Measurements from ENCODE around the gene C1S. TPM values are rescaled to one million over a fixed set of nuclear protein-coding genes. Genes with fewer than 3 reads are reported as not detected.

The C1S gene
- total RNA-seq, 1 donor from 2014 or later = 3.5 TPM

DNA sequence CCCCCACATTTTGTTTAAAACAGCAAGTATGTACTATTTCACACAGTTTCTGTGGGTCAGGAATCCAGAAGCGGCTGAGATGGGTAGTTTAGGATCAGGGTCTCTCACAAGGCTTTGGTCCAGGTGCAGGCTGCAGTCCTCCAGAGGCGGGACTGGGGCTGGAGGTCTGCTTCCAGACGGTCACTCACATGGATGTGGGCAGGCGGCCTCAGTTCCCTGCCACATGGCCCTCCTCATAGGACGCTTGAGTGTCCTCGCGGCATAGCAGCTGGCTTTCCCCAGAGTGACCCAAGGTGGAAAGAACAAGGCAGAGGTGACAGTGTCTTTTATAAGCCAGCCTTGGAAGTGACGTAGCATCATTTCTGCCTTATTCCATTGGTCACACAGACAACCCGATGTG is 56.4 kb downstream of the C1S start:
- TF ChIP-seq, protein P1, sequence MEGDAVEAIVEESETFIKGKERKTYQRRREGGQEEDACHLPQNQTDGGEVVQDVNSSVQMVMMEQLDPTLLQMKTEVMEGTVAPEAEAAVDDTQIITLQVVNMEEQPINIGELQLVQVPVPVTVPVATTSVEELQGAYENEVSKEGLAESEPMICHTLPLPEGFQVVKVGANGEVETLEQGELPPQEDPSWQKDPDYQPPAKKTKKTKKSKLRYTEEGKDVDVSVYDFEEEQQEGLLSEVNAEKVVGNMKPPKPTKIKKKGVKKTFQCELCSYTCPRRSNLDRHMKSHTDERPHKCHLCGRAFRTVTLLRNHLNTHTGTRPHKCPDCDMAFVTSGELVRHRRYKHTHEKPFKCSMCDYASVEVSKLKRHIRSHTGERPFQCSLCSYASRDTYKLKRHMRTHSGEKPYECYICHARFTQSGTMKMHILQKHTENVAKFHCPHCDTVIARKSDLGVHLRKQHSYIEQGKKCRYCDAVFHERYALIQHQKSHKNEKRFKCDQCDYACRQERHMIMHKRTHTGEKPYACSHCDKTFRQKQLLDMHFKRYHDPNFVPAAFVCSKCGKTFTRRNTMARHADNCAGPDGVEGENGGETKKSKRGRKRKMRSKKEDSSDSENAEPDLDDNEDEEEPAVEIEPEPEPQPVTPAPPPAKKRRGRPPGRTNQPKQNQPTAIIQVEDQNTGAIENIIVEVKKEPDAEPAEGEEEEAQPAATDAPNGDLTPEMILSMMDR (IDR thresholded peaks at IDR 0.05; ENCODE audit: partially characterized antibody, unreplicated experiment) = no peak
- DNase-seq = no peak
- Mint-ChIP-seq H3K27ac (ENCODE audit: unreplicated experiment) (no peak overlapping the region), H3K4me1 (ENCODE audit: low read depth, unreplicated experiment) (no peaks in the 10 kb centered on the region), H3K36me3 (ENCODE audit: unreplicated experiment) (no peaks in the 10 kb centered on the region), H3K9me3 (ENCODE audit: unreplicated experiment) (no peaks in the 10 kb centered on the region), H3K27me3 (ENCODE audit: unreplicated experiment) (peaks cover 2% of the 10 kb centered on the region), H3K4me3 (ENCODE audit: unreplicated experiment) (no peak overlapping the region)

DNA sequence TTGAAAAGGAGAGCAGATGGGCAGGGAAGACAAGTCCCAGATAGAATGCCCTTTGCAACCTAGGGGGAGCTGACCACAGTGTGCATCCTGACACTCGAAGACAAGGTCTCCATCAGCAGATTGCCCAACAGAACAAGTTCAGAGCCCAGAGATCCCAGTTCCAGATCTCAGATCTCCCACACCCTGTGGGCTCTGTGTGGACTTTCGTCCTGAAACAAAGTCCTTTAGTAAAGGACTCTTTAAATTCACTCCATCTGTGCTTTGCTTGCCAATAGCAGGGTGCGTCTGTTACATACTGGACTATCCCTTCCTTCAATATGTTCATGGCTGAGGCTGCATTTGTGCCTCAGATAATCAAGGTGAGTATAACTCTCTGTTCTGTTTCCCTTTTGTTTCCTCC is 57.2 kb downstream of the C1S start:
- Mint-ChIP-seq H3K4me3 (ENCODE audit: unreplicated experiment) (no peak overlapping the region), H3K4me1 (ENCODE audit: low read depth, unreplicated experiment) (no peaks in the 10 kb centered on the region), H3K9me3 (ENCODE audit: unreplicated experiment) (peaks cover under 1% of the 10 kb centered on the region), H3K36me3 (ENCODE audit: unreplicated experiment) (no peaks in the 10 kb centered on the region), H3K27ac (ENCODE audit: unreplicated experiment) (no peak overlapping the region), H3K27me3 (ENCODE audit: unreplicated experiment) (peaks cover 2% of the 10 kb centered on the region)
- no peak for DNase-seq
- TF ChIP-seq, protein P1 (IDR thresholded peaks at IDR 0.05; ENCODE audit: partially characterized antibody, unreplicated experiment) = no peak

DNA sequence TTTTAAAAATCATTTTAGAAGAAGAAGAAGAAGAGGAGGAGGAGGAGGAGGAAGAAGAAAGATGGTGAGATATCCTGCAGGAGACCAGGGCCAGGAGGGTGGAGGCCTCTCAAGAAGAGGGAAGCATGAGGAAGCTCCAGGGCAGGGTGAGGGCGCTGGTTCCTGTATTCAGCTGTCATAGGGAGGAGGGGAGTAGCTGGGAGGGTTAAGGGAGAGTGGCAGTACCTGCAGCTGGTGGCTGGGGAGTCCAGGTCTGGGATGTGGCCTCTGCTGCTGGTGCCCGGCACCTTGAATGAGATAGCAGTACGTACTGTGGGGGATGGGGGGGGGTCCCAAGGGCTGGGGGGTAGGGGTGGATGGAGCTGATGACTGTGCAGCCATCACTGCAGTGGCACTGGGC is 58.4 kb downstream of the C1S start:
- TF ChIP-seq, protein P1 (IDR thresholded peaks at IDR 0.05; ENCODE audit: partially characterized antibody, unreplicated experiment) = no peak
- Mint-ChIP-seq H3K4me3 (ENCODE audit: unreplicated experiment) (no peak overlapping the region), H3K27ac (ENCODE audit: unreplicated experiment) (no peak overlapping the region), H3K36me3 (ENCODE audit: unreplicated experiment) (no peaks in the 10 kb centered on the region), H3K27me3 (ENCODE audit: unreplicated experiment) (peaks cover 6% of the 10 kb centered on the region), H3K4me1 (ENCODE audit: low read depth, unreplicated experiment) (no peaks in the 10 kb centered on the region), H3K9me3 (ENCODE audit: unreplicated experiment) (peaks cover 2% of the 10 kb centered on the region)
- DNase-seq = no peak

DNA sequence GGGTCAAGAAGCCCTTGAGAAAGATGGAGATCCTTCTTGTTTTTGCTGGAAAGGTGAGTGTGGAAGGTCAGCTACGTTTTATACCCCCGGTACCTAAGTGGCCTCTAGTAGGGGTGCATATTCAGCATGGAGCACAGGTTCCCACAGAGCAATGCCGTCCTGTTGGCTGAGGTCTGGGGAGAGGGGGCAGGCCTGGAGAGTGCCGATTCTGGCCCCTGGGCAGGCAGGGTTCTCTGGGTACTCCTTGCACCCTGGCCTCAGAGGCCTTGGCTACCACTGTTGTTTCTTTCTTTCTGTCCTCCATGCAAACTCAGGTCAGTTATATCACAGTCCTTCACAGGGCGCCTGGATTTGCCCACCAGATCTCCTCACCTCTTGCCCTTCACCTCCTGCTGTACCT is 59.6 kb downstream of the C1S start:
- no peaks in the 10 kb centered on the region for H3K4me1 Mint-ChIP-seq (ENCODE audit: low read depth, unreplicated experiment)
- H3K27me3 Mint-ChIP-seq (ENCODE audit: unreplicated experiment) = peaks cover 6% of the 10 kb centered on the region
- no peaks in the 10 kb centered on the region for H3K36me3 Mint-ChIP-seq (ENCODE audit: unreplicated experiment)
- no peak overlapping the region for H3K27ac Mint-ChIP-seq (ENCODE audit: unreplicated experiment)
- H3K4me3 Mint-ChIP-seq (ENCODE audit: unreplicated experiment) = no peak overlapping the region
- TF ChIP-seq, protein P1 (IDR thresholded peaks at IDR 0.05; ENCODE audit: partially characterized antibody, unreplicated experiment) = no peak
- DNase-seq = no peak
- peaks cover 2% of the 10 kb centered on the region for H3K9me3 Mint-ChIP-seq (ENCODE audit: unreplicated experiment)

Other genes with a start within 250 kb of the C1S start
- gene GPR162, start 238.9 kb upstream of the C1S start, total RNA-seq (ENCODE audit: unreplicated experiment) = 145 TPM
- gene P3H3, start 232.3 kb upstream of the C1S start, total RNA-seq (ENCODE audit: unreplicated experiment) = 58.4 TPM
- gene GNB3, start 219.8 kb upstream of the C1S start, total RNA-seq (ENCODE audit: unreplicated experiment) = 45.7 TPM
- 5.2 TPM for gene CDCA3, start 209.4 kb upstream of the C1S start, total RNA-seq (ENCODE audit: unreplicated experiment)
- 141 TPM for gene USP5, start 208.6 kb upstream of the C1S start, total RNA-seq (ENCODE audit: unreplicated experiment)
- gene TPI1, start 193.2 kb upstream of the C1S start, total RNA-seq (ENCODE audit: unreplicated experiment) = 663 TPM
- gene SPSB2, start 187.4 kb upstream of the C1S start, total RNA-seq (ENCODE audit: unreplicated experiment) = 4.3 TPM
- 2.6 TPM for gene LRRC23, start 155.9 kb upstream of the C1S start, total RNA-seq (ENCODE audit: unreplicated experiment)
- gene ENO2, start 146.1 kb upstream of the C1S start, total RNA-seq (ENCODE audit: unreplicated experiment) = 182 TPM
- gene ATN1, start 132.8 kb upstream of the C1S start, total RNA-seq (ENCODE audit: unreplicated experiment) = 94.6 TPM
- gene RNU7-1, start 116.9 kb upstream of the C1S start, total RNA-seq (ENCODE audit: unreplicated experiment) = not detected
- gene C12orf57, start 116.7 kb upstream of the C1S start, total RNA-seq (ENCODE audit: unreplicated experiment) = 184 TPM
- gene PTPN6, start 109.4 kb upstream of the C1S start, total RNA-seq (ENCODE audit: unreplicated experiment) = 3.8 TPM
- 200 TPM for gene PHB2, start 90.1 kb upstream of the C1S start, total RNA-seq (ENCODE audit: unreplicated experiment)
- gene EMG1, start 89.8 kb upstream of the C1S start, total RNA-seq (ENCODE audit: unreplicated experiment) = 24.2 TPM
- 53.3 TPM for gene LPCAT3, start 42.2 kb upstream of the C1S start, total RNA-seq (ENCODE audit: unreplicated experiment)
- 1.0 TPM for gene C1R, start 31.7 kb downstream of the C1S start, total RNA-seq (ENCODE audit: unreplicated experiment)
- 12.8 TPM for gene C1RL, start 48.5 kb downstream of the C1S start, total RNA-seq (ENCODE audit: unreplicated experiment)
- 1.2 TPM for gene RBP5, start 68.2 kb downstream of the C1S start, total RNA-seq (ENCODE audit: unreplicated experiment)
- gene CLSTN3, start 69.7 kb downstream of the C1S start, total RNA-seq (ENCODE audit: unreplicated experiment) = 113 TPM
- 71.0 TPM for gene PEX5, start 129.0 kb downstream of the C1S start, total RNA-seq (ENCODE audit: unreplicated experiment)
- not detected for gene ACSM4, start 243.4 kb downstream of the C1S start, total RNA-seq (ENCODE audit: unreplicated experiment)

Measured in glutamatergic neuron (in vitro differentiated cells).